NOMO-1 (cell line): ENCODE data around the gene PLA2G12B.
"Not testable (repeated sequence)": the region's sequence is repeated elsewhere in the genome, so short reads cannot be mapped to it uniquely, and the experiment has no call there.

ENCODE experiments used
- DNase-seq, 2 experiments: peaks; one replicate each; lab custom pipeline; 2025; ENCODE audit not compliant: unreplicated experiment in 2 of 2; lab: John Stamatoyannopoulos, UW

PLA2G12B gene

GRCh38 chr10:72943498-72944234 lies 10.9 kb downstream of the PLA2G12B start:
- no peak for DNase-seq

GRCh38 chr10:72935361-72935760 lies 19.2 kb downstream of the PLA2G12B start:
- no peak for DNase-seq

GRCh38 chr10:72932259-72933015 lies 22.2 kb downstream of the PLA2G12B start:
- DNase-seq = peak in 1 of 2 experiments; percentile 7

GRCh38 chr10:72930276-72930675 lies 24.3 kb downstream of the PLA2G12B start:
- no peak for DNase-seq

GRCh38 chr10:72928798-72929197 lies 25.8 kb downstream of the PLA2G12B start:
- DNase-seq = no peak

- DNase-seq = no peak
Observed at GRCh38 chr10:72927485-72927884, 27.1 kb downstream of the PLA2G12B start.

- DNase-seq = no peak
Observed at GRCh38 chr10:72925951-72926465, 28.6 kb downstream of the PLA2G12B start.

- no peak for DNase-seq
Observed at GRCh38 chr10:72924351-72924750, 30.3 kb downstream of the PLA2G12B start.

GRCh38 chr10:72921147-72921683 lies 33.4 kb downstream of the PLA2G12B start:
- not testable (repeated sequence) for DNase-seq

- DNase-seq = no peak
Observed at GRCh38 chr10:72918352-72918751, 36.3 kb downstream of the PLA2G12B start.

GRCh38 chr10:72917803-72918332 lies 36.7 kb downstream of the PLA2G12B start:
- DNase-seq = not testable (repeated sequence)

GRCh38 chr10:72917201-72917600 lies 37.4 kb downstream of the PLA2G12B start:
- DNase-seq = not testable (repeated sequence)

GRCh38 chr10:72913287-72913686 lies 41.3 kb downstream of the PLA2G12B start:
- DNase-seq = no peak

GRCh38 chr10:72912736-72913135 lies 41.9 kb downstream of the PLA2G12B start:
- DNase-seq = no peak

- DNase-seq = no peak
Observed at GRCh38 chr10:72911758-72912157, 42.8 kb downstream of the PLA2G12B start.

- no peak for DNase-seq
Observed at GRCh38 chr10:72910705-72911104, 43.9 kb downstream of the PLA2G12B start.

- peak in 1 of 2 experiments; percentile 15 for DNase-seq
Observed at GRCh38 chr10:72906446-72906845, 48.2 kb downstream of the PLA2G12B start.

- DNase-seq = peak; percentile 8 to 53
Observed at GRCh38 chr10:72904806-72905205, 49.8 kb downstream of the PLA2G12B start.

GRCh38 chr10:72903941-72904446 lies 50.6 kb downstream of the PLA2G12B start:
- DNase-seq = not testable (repeated sequence)

- DNase-seq = no peak
Observed at GRCh38 chr10:72899545-72899944, 55.1 kb downstream of the PLA2G12B start.

GRCh38 chr10:72898616-72899015 lies 56.0 kb downstream of the PLA2G12B start:
- no peak for DNase-seq
